Gastroesophageal sphincter (tissue), 3 donors: ENCODE results near the gene STK16.

Experiments
- POLR2AphosphoS5 ChIP-seq: sonication (generic); formaldehyde crosslinking; IDR thresholded peaks from one replicate; pipeline ENCODE4 v1.6.1; 2017; ENCODE audit warnings: antibody characterized with exemption
- TF ChIP-seq, protein P1 (sequence below), 4 experiments: fragments of 200-600 bp in 2 of 4; fragments of 450-650 bp in 2 of 4; sonication (generic) in 1 of 4; IDR thresholded peaks; one replicate each; pipeline ENCODE4 v1.5.1; 2017 to 2019; ENCODE audit warnings: antibody characterized with exemption in 4 of 4, mild to moderate bottlenecking in 2 of 4, moderate library complexity in 2 of 4

GRCh38 chr2:219249203-219249980 is 4.1 kb downstream of the STK16 start:
- peak; percentile 46 for TF ChIP-seq POLR2AphosphoS5
- TF ChIP-seq, protein P1, sequence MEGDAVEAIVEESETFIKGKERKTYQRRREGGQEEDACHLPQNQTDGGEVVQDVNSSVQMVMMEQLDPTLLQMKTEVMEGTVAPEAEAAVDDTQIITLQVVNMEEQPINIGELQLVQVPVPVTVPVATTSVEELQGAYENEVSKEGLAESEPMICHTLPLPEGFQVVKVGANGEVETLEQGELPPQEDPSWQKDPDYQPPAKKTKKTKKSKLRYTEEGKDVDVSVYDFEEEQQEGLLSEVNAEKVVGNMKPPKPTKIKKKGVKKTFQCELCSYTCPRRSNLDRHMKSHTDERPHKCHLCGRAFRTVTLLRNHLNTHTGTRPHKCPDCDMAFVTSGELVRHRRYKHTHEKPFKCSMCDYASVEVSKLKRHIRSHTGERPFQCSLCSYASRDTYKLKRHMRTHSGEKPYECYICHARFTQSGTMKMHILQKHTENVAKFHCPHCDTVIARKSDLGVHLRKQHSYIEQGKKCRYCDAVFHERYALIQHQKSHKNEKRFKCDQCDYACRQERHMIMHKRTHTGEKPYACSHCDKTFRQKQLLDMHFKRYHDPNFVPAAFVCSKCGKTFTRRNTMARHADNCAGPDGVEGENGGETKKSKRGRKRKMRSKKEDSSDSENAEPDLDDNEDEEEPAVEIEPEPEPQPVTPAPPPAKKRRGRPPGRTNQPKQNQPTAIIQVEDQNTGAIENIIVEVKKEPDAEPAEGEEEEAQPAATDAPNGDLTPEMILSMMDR (IDR thresholded peaks at IDR 0.05) = no peak
